HG02840 (cell line): ENCODE data around the gene LIPH.
"Not testable (repeated sequence)": the region's sequence is repeated elsewhere in the genome, so short reads cannot be mapped to it uniquely, and the experiment has no call there.

Experiments
- ATAC-seq: cut with Tn5 transposase; IDR thresholded peaks from one replicate; pipeline ENCODE4 v1.9.1; 2021; ENCODE audit warnings: mild to moderate bottlenecking, moderate library complexity, moderate number of reproducible peaks; ENCODE audit not compliant: unreplicated experiment, low FRiP score

Gene LIPH

DNA sequence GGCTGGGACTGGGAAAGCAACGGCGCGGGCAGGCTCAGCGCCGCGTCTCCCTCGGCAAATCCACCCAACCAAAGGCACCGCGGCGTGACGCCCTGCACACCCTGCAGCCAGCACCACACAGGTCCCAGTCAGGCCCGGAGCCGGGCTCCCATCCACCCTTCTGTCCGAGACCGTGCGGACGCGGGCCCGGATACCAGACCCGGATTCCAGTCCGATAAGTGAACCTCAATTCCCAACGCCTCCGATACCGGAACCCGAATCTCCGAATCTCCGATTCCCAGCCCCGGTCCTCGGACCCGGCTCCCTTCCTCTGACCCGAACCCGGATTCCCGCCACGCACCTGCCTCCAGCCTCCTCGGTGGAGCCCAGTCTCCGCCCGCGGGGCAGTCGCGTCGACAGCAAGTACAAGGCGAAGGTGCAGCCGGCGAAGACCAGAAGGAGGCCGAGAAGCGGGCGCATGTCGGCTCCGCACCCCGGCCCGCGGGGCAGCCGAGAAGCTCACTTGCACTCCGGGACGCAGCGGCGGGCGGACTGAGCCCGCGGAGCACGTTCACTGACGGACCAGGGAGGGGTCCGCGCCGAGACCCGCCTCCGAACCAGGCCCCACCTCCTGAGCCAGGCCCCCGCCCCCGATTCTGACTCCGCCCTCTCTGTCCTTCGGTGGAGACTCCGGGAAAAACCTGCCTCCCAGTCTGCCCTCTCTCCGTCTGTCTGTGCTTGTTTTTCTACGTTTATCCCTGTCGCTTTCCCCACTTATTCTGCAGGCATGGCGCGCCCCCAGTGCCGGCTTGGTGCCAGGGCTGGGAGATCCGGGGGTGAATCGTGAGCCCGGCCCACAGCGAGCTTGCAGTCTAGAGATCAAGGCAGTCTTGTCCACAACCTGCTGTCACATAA is 53.6 kb downstream of the LIPH start, which contains the start of gene TMEM41A:
Gene TMEM41A, minus strand, starts transcription at position 533 of the 894 bp plus-strand sequence. Its CDS starts 74 bp downstream, at position 459.
- ATAC-seq, result peak; percentile 95

DNA sequence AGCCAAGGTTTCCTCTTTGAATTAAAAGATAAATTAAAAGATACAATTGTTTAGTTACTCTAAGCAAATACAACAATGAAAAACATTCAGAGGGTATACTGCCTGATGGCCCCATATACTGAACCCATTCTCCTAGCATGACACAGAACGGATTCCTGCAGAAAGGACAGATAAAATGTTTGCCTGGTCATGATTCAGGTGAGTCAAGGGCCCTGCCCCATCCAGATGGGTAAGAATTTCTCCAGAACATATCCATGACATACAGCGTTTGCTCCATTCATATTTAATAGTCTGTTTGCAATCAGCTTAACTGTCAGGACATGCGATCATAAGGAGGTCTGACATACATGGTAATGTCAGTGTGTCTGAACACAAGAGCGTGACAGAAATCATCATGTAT is 62.1 kb downstream of the LIPH start:
- no peak for ATAC-seq

DNA sequence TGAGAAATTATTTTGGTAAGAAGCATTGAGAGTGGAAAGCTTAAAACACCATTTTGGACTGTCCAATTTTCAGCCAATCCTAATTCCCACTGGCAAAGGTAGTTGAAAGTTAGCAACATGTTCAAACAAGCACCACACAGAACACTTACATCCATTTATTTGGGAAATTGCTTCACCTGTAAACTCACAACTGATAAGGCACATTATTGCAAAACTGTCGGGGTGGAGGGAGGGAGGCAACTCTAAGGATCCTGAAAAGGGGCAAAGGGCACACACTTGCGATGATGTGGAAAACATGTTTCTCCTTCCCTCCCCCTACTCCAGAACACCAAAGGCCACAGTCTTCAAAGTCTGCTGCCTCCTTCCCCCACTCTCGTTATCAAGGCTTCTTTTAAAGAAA is 62.9 kb downstream of the LIPH start:
- ATAC-seq, result no peak

DNA sequence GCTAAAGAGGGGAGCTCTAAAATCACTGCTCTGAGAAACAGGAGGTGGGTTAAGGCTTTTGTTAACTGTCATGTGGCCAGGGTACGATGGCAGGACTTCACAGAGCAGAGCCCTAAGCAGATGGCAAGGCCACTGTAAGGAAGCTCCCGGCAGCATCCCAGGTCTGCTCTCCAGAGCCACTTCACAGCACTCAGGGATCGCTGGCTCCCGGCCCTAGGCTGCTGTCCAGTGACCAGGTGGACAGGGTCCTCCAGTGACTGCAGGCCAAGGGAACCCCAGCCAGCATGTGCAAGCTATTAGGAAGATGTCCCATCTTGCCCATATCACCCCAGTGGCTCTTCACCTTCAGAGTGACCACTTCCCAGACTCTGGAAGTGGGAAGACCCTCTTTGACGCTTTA is 63.9 kb downstream of the LIPH start:
- no peak for ATAC-seq

DNA sequence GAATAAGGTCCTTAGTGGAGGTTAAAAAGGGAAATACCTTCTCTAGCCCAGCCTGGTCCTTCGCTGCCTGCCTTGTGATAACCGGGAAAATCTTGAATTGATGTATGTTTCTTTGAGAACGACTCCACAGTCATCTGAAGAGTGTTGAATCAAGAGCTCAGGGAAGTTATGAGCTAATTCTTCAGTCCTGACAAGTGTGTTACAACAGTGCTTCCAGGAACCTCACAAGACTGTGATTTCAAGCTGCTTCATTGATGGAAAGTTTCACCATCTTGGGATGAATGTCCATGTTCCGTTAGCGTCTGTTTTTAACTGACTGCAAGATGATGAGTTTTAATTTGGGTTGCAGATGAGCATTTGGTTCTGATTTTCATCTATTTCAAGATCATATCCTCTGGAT is 66.0 kb downstream of the LIPH start:
- ATAC-seq, result no peak

DNA sequence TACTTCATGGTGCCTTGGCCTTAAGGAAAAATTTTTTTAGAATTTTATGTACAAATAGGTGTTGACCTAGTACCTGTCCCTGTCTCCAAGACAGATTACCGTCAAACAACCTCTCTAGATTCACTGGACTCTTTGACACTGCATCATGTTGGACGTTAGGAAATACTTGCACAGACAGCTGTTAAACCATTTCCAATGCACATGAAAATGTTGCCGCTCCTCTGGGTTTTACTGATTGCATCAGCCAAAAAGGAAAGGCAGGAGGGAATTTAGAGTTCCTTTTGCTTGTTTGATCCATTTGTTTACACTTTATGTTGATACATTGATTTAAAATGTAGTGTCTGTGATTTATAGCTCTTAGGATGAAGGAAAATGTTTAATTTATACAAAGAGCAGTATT is 68.1 kb downstream of the LIPH start:
- ATAC-seq, result no peak

DNA sequence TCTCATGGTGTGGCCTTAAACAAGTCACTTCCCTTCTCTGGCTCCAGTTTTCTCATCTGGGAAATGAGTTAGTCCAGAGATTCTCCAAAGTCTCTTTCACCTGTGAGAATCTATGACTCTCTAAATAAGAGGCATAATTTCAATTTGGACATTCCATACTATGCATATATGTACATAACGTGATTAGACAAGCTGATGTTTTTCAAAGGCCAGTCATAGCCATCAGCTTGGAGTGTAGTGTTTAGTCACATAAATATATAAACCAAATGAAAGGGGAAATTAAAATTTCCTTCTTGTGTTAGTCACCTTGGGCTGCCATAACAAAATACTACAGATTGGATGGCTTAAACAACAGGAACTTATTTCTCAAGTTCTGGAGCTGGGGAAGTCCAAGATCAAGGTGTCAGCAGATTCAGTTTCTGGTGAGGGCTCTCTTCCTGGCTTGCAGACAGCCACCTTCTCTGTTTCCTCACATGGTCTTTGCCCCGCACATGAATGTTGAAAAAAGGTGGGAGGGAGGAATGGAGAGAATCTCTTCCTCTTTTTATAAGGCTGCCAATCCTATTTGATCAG is 72.9 kb downstream of the LIPH start:
- no peak for ATAC-seq

DNA sequence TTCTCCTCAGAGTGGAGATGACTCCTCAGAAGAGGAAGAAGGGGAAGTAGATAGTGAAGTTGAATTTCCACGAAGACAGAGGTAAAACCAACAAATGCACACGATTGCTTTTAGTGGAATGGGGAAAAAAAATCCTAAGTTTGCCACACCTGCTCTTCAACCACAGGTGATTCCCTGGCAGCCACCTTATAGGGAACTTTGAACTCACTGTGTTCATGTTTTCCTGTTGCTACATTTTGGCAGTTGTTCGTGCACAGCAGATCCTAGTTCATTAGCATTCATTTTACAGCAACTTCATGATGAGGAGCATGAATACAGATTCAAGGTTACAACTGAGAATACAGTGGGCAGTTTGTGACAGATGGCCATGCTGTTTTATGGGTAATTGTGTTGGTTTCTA is 75.1 kb downstream of the LIPH start:
- no peak for ATAC-seq

DNA sequence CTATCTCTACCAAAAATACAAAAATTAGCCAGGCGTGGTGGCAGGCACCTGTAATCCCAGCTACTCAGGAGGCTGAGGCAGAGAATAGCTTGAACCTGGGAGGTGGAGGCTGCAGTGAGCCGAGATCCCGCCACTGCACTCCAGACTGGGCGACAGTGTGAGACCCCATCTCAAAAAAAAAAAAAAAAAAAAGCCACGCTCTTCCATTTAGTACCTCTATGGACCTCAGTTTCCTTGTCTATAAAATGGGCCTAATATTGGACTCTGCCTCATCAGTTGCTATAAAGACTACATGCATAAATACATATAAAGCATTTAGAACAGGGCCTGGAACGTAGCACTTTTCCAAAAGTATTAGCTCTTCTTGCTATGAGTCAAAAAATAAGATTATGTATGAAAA is 77.5 kb downstream of the LIPH start:
- not testable (repeated sequence) for ATAC-seq

DNA sequence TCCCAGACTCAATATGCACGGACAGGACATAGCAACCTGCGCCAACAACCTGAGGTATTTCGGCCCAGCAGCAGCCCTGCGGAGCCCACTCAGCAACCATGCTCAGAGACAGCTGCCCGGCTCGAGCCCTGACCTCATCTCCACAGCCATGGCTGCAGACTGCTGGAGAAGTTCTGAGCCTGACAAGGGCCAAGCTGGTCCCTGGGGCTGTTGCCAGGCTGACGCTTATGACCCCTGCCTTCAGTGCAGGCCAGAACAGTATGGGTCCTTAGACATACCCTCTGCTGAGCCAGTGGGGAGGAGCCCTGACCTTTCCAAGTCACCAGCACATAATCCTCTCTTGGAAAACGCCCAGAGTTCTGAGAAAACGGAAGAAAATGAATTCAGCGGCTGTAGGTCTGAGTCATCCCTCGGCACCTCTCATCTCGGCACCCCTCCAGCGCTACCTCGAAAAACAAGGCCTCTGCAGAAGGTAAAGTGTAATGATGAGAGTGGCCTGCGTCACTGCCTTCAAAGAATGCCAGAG is 79.0 kb downstream of the LIPH start:
- ATAC-seq, result no peak

DNA sequence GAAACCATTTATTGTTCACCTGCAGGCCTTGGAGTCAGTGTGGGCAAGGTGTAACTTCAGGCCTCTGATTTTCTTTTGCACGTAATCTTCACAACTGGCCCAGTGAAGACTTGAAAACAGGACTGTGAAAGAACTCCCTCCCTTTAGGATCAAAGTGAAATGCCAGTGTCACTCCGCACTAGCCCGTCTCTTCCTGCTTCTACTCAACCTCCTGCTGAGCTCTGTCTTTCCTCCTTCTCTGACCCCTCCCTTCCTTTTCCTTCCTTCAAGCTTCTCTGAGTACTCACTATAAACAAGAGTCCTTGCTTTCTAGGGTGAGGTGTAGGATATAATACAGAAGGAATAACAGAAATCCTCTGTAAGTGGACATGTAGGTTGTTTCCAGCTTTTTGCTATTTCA is 82.1 kb downstream of the LIPH start:
- ATAC-seq, result no peak

DNA sequence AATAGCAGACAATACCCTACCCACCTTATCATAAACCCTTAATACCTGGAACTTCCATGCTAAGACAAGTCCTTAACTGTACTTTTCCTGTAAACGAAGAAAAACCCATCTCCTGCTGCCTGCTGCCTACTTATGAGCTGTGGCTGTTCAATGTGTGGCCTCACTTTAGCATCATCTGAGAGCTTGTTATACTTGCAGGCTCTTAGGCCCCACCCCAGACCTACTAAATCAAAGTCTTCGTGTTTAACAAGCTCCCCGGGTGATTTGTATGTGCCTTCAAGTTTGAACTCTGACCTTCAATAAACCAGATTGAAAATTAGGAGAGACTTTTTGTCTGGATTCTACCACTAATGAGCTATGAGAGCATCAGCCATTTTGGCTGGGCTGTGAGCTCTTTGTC is 82.8 kb downstream of the LIPH start:
- no peak for ATAC-seq

DNA sequence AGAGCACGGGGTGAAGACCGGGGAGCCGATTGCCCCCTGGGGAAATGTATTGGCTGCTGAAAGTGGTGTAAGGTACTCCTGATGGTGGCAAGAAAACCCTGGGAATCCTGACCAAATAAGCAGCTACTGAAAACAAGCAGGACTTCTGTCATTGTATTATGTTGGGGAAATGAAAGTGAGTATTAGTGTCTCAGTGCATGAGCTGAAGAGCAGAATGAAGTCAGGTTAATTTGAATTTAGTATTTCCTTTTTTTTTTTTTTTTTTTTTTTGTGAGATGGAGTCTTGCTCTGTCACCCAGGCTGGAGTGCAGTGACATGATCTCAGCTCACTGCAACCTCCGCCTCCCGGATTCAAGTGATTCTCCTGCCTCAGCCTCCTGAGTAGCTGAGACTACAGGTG is 86.3 kb downstream of the LIPH start:
- ATAC-seq, result not testable (repeated sequence)

DNA sequence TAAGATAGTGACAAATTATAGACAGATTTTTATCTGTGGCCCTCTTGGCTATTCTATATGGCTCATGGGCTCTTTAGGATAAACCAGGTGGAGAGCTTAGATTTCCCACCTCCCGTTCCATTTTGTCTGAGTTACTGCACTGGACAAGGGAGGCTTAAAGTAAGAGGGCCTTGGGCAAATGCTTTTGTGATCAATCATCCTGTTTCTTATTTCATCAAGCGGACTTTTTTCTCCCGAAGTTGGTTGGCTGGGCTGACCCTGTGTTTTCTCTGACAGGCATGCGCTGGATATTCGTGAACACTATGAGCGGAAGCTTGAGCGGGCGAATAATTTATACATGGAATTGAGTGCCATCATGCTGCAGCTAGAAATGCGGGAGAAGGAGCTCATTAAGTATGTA is 86.9 kb downstream of the LIPH start:
- no peak for ATAC-seq

DNA sequence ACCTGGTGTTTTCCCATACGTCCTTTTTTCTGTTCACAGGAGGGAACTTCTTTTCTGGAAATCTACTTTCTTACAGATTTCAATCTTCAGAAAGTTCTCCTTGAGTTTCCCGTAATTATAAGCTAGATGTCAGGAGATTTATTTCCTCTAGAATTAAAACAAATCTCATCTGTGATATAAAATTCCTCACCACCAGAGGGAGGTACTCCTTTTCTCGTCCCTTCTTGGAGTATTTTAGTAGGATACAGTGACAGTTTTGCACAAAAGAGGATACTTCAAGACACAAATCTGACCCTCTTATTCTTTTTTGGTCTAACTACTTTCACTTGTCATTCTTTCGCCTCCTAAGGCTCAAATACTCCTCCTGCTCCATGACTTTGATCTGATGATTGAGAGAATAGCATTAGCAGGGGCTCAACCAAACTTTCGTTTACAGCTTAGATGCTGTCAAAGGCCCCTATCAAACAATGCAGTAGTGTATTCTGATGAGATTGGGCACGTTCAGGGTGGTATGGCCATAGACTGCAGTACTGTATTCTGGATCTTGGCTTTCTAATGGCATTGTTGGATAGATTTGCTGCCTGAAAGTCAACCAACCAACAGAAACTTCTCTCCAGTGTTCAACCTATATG is 91.6 kb downstream of the LIPH start:
- no peak for ATAC-seq

DNA sequence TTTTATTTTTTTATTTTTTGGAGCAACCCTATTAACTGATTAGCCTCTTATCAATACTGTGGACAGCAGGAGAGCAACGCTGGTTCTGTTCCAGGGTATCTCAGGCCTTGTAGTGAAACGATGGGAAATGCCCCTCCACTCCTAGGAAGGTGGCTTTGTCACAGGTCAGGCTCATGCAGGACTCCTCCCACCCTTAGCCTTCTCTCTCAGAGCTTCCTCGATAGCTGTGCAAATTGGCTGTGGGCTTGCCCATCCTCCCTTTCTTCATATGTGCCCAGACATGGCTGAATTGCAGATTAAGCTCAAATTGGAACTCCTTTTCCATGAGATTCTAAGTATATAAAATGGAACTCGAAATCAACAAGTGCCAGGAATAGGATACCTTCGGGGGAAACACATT is 92.1 kb downstream of the LIPH start:
- no peak for ATAC-seq

DNA sequence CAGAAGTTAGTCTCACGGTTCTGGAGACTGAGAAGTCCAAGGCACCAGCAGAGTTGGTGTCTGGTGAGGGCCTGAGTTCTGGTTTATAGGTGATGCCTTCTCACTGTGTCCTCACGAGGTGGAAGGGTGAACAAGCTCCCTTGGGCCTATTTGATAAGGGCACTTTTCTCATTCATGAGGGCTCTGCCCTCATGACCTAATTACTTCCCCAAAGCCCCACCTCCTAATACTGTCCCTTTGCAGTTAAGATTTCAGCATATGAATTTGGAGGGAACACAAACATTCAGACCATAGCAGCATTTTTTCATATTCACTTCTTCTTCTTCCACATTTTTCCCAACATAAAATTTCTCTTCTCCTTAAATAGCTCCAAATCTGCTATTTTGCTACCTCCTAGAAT is 95.0 kb downstream of the LIPH start:
- ATAC-seq, result no peak
